Posterior cingulate gyrus (tissue), 11 donors: ENCODE measurements around the gene FBXO42.
A peak's percentile ranks its signal among the peaks of the same experiment; 100 is the strongest.
"Not testable (repeated sequence)": the region's sequence is repeated elsewhere in the genome, so short reads cannot be mapped to it uniquely, and the experiment has no call there.

Experiments
- DNase-seq, 10 donors: peaks; one replicate each; pipeline versions ENCODE4 v3.0.0 to v3.0.0-alpha.2; 2020 to 2021; ENCODE audit warnings: mixed read lengths in 3 of 10
- intact Hi-C: fragments of 100-400 bp; cut with DNase I; formaldehyde crosslinking; loops from one replicate; pipeline ENCODE4 v1.15.1; 2023

FBXO42 gene

DNA sequence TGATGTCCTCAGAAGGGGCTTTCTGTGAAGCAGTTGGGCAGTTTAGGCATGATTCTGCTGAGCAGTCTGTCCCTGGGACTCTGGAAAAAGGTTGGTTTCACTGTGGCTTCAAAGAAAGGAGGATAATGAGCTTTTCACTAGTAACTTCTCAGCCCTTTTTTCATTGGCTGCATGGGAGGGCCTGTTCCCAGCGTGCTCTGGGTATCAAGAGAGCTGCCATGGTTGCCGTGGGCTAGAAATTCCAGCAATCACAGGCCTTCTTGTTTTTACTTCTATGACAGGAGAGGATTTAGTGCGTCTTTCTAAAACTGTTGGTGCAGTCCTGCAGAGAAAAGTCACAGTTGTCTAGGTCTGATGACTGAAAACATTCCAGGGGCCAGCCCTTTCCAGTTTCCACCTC lies 22.0 kb upstream of the FBXO42 start:
- peak in 1 of 10 donors; percentile 67 for DNase-seq

DNA sequence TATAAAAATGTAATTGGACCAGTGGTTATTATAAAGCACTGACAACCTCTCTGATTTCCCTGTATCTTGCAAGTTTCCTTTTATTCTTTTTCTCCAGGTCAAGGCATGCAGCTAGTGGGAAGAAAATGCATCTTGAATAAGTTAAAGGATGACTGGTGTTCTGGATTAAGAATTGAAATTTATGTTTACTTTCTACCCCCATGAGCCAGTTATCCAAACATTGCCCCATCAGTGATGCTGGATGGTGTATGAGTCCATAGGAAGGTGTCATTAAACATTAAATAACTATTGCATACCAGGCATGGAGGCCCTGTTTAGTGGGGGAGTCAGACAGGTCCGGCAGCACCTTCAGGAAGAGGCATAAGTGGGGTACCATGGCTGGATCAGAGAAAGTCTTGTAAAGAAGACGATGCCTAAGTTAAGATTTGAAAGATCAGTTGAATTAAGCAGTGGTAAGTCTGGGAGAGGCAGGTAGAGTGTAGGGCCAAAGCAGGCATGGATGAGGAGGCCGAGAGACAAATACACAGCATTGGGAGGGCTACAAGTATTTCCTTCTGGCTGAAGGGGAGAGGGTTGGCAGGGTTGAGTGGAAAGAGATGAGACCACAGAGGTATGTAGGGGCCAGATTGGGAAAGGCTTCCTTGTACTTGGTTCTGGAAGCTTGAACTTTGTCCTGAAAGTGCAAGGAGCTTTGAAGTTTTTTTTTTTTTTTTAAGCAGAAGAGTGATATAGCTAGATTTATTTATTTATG lies 20.4 kb upstream of the FBXO42 start:
- no peak for DNase-seq
- intact Hi-C loops = no loop called here

More for the DNA sequence above, 22.0 kb upstream of the FBXO42 start:
- intact Hi-C loops = no loop called here

GRCh38 chr1:16371725-16372124 lies 19.4 kb upstream of the FBXO42 start:
- intact Hi-C loops = no loop called here
- DNase-seq = peak in 1 of 10 donors; percentile 18

GRCh38 chr1:16369821-16370220 lies 17.5 kb upstream of the FBXO42 start:
- no peak for DNase-seq
- intact Hi-C loops = loop anchor here (10.0 kb wide), 1 partner anchor 125 kb away; no protein-coding TSS in a partner anchor

- no peak for DNase-seq
- intact Hi-C loops = loop anchor here (10.0 kb wide), 1 partner anchor 123 kb away; no protein-coding TSS in a partner anchor
Measured at GRCh38 chr1:16367968-16368890, 15.9 kb upstream of the FBXO42 start.

GRCh38 chr1:16367258-16367967 lies 15.1 kb upstream of the FBXO42 start:
- peak; percentile 66 to 97 (median 76) for DNase-seq
- intact Hi-C loops = loop anchor here (10.0 kb wide), 1 partner anchor 123 kb away; no protein-coding TSS in a partner anchor

GRCh38 chr1:16366722-16367257 lies 14.5 kb upstream of the FBXO42 start, which contains the start of gene SZRD1:
TSS of gene SZRD1 (plus strand) at chr1:16367242. CDS start at chr1:16367258, 16 bp downstream.
- intact Hi-C loops = loop anchor here (10.0 kb wide), 1 partner anchor 122 kb away; no protein-coding TSS in a partner anchor
- peak; percentile 89 to 99 (median 94) for DNase-seq

GRCh38 chr1:16365146-16365498 lies 12.8 kb upstream of the FBXO42 start:
- intact Hi-C loops = loop anchor here (10.0 kb wide), 1 partner anchor 120 kb away; no protein-coding TSS in a partner anchor

DNA sequence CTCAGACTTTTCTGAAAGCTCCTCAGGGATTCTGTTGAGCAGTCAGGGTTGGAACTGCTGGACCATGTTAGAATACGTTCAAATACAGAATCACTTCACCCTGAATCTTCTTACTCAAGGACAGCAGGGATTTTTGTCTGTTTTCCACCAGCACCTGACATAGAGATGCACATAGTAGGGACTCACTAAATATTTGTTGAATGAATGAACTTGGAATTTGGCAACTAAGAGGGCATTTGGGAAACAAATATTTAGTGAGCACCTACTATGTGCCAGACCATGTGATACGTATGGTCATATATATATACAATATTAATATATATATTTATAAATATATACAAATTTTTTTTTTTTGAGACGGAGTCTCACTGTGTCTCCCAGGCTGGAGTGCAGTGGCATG lies 4.6 kb upstream of the FBXO42 start:
- no peak for DNase-seq
- intact Hi-C loops = loop anchor here (10.0 kb wide), 1 partner anchor 698 kb away; the partner anchor contains the start of gene SDHB

More at GRCh38 chr1:16365146-16365498, 12.8 kb upstream of the FBXO42 start:
- not testable (repeated sequence) for DNase-seq

DNA sequence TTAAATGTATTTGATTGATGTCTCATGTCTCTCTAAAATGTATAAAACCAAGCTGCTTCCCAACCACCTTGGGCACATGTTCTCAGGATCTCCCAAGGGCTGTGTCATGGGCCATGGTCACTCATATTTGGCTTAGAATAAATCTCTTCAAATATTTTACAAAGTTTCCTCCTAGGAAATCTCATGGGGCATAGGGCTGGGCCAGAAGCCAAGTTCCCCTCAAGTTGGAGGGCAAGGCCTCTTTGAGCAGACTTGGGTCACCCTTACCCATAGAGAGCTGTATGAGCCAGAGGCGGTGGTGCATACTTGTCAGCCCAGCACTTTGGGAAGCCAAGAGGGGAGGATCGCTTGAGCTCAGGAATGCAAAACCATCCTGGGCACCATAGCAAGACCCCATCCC lies 2.3 kb upstream of the FBXO42 start:
- peak in 1 of 10 donors; percentile 32 for DNase-seq
- intact Hi-C loops = loop anchor here (10.0 kb wide), 1 partner anchor 700 kb away; the partner anchor contains the start of gene SDHB

DNA sequence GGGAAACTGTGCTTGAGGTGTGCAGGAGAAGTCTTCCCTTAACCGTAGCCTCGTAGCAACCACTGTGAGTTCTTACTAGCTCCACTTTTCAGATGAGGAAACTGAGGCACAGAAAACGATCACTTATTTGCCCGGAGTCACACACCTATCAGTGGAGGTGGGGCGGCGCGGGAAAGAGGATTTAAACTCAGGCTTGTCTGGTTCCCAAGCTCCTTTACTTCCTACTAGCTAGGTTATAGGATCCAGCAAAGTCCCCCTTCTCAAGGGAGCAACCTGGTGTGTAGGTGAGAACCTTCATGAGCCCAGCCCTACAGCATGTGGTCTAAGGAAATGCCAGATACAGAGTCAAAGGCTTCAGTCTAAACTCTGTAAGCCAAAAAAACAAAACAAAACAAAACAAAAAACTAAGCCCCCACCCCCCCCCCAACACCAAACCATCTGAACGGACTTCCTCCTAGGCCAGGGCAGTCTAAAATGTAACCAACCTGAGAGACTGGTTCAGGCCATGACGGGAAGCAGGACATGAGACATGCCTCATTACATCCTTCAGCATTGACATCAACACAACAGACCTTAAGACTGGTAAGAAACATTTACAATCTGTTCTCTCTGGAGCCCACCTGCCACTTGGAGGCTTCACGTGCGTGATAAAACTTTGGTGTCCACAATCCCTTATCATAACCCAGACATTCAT lies 709 bp upstream of the FBXO42 start:
- intact Hi-C loops = loop anchor here (10.0 kb wide), 1 partner anchor 702 kb away; the partner anchor contains the start of gene SDHB
- no peak for DNase-seq

- intact Hi-C loops = loop anchor here (10.0 kb wide), 1 partner anchor 703 kb away; the partner anchor contains the start of gene SDHB
- DNase-seq = no peak
Measured at GRCh38 chr1:16351456-16351993, 755 bp downstream of the FBXO42 start.

- intact Hi-C loops = loop anchor here (10.0 kb wide), 1 partner anchor 705 kb away; the partner anchor contains the start of gene SDHB
- no peak for DNase-seq
Measured at GRCh38 chr1:16349847-16350406, 2.4 kb downstream of the FBXO42 start.

DNA sequence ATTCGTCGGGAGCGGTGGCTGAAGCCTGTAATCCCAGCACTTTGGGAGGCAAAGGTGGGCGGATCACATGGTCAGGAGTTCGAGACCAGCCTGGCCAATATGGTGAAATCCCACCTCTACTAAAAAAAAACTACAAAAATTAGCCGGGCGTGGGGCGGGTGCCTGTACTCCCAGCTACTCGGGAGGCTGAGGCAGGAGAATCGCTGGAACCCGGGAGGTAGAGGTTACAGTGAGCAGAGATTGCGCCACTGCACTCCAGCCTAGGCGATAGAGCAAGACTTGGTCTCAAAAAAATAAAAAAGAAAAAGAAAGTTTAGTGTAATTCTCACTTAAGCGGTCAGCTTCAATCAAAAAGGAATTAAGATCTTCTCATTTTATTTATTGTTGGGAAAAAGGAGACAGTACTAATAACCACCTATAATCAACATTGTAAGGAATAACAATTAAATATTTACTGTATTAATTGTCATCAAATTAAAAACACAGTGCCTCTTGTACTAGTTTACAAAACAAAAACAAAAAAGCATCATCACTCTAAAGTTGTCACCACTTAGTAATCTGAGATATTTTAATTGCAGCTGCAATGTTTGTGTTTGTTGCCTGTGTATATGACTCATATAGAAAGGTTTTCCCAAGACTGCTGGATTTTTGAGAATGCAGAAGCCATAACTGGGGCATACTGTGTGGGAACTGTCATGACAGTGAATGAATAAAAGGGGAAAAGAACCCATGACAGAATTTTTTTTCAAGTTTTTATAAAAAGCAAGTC lies 3.7 kb downstream of the FBXO42 start:
- DNase-seq = no peak
- intact Hi-C loops = no loop called here

DNA sequence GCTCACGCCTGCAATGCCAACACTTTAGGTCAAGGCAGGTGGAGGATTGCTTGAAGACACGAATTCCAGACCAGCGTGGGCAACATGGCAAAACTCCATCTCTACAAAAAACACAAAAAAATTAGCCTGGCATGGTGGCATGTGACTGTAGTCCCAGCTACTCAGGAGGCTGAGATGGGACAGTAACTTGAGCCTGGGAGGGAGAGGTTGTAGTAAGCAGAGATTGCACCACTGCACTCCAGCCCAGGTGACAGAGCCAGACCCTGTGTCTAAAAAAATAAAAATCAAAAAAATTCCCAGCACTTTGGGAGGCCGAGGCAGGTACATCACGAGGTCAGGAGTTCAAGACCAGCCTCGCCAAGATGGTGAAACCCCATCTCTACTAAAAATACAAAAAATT lies 9.0 kb downstream of the FBXO42 start:
- DNase-seq = not testable (repeated sequence)

DNA sequence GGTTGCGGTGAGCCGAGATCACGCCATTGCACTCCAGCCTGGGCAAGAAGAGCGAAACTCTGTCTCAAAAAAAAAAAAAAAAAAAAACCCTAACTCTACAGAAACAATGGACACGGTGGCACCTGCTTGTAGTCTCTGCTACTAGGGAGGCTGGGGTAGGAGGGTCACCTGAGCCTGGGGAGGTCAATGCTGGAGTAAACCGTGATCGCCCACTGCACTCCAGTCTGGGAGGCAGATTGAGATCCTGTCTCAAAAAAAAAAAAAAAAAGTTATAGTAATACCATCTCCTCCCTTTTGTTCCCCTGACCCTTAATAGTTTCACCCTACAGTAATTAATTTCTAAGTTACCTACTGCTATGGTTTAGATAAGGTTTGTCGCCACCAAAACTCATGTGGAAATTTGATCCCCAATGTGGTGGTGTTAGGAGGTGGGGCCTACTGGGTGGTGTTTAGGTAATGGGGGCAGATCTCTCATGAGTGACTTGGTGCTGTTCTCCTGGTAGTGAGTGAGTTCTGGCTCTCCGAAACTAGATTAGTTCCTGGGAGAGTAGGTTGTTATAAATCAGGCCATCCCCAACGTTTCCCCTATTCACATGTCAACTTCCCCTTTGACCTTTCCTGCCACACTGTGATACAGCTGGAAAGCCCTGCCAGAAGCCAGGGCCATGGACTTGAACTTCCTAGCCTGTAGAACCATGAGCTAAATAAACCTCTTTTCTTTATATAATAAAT lies 9.8 kb downstream of the FBXO42 start:
- DNase-seq = no peak
- intact Hi-C loops = no loop called here

More for the DNA sequence above, 9.0 kb downstream of the FBXO42 start:
- intact Hi-C loops = not testable (repeated sequence)

GRCh38 chr1:16340673-16341072 lies 11.6 kb downstream of the FBXO42 start:
- no peak for DNase-seq
- intact Hi-C loops = no loop called here
